GM18867 (cell line): Measurements from ENCODE around the gene CPED1.

Experiments used
- ATAC-seq: cut with Tn5 transposase; IDR thresholded peaks from one replicate; pipeline ENCODE4 v1.9.1; 2021; ENCODE audit warnings: mild to moderate bottlenecking, moderate library complexity; ENCODE audit not compliant: unreplicated experiment

CPED1 gene

DNA sequence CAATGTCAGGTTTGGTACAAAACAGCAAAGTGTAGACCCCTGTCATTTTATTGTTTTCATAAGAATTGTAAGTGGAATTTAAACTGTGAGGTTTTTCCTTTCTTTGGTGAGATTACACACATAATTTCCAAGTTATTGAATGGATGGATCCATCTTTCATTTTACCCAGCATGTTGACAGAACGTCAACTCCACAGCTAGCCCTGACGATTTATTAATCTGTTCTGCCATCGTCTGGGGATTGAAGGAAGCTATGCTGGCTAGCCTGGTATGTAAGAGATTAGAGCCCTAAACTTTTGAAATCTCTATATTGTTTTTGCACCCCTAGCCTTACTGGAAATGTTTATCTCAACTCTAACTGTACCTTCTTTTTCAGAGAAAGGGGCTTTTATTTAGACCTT lies 348.9 kb downstream of the CPED1 start:
- peak; percentile 44 for ATAC-seq

DNA sequence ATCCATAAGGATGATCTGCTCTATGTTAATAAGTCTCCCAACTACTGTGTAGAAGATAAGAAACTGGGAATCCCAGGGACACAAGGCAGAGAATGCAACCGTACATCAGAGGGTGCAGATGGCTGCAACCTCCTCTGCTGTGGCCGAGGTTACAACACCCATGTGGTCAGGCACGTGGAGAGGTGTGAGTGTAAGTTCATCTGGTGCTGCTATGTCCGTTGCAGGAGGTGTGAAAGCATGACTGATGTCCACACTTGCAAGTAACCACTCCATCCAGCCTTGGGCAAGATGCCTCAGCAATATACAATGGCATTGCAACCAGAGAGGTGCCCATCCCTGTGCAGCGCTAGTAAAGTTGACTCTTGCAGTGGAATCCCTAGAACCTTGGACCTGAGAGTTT lies 350.6 kb downstream of the CPED1 start:
- peak; percentile 74 for ATAC-seq

- no peak for ATAC-seq
Measured at GRCh38 chr7:121341933-121342332, 353.4 kb downstream of the CPED1 start.

DNA sequence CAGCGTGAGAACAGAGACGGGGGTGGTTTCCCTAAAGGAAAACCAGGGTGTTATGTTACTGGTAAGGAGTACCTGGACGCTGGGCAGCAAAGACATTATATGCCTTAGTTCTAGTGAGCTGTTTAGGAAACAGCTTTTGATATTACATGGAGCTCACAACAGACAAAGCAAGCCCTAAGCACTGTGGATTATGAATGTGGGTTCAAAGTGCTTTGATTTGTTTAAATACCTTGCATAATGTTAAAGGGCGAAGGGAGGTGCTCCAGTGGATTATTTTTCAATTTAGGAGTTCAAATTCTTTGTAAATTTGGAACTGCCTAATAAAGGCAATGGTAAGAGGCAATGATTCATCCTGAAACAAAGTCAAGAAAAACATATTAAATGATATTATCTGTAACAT lies 354.1 kb downstream of the CPED1 start:
- ATAC-seq, result no peak

GRCh38 chr7:121343302-121343701 lies 354.8 kb downstream of the CPED1 start:
- ATAC-seq, result no peak

- no peak for ATAC-seq
Measured at GRCh38 chr7:121344093-121344492, 355.6 kb downstream of the CPED1 start.

GRCh38 chr7:121344497-121344896 lies 356.0 kb downstream of the CPED1 start:
- no peak for ATAC-seq
